IPS-15b (cell line): Measurements from ENCODE around the gene PBX3.

ENCODE experiments used
- H3K27me3 ChIP-seq: one replicate; pipeline ENCODE4 v1.6.1; 2013; ENCODE audit warnings: low read length; ENCODE audit not compliant: control insufficient read depth, insufficient read depth
- H3K36me3 ChIP-seq: one replicate; pipeline ENCODE4 v1.6.1; 2013; ENCODE audit warnings: low read length; ENCODE audit not compliant: control insufficient read depth, insufficient read depth
- H3K4me1 ChIP-seq: one replicate; pipeline ENCODE4 v1.6.1; 2013; ENCODE audit warnings: mild to moderate bottlenecking, low read length; ENCODE audit not compliant: control insufficient read depth, insufficient read depth
- H3K4me3 ChIP-seq: one replicate; pipeline ENCODE4 v1.5.1; 2013; ENCODE audit warnings: low read depth, low read length
- H3K9ac ChIP-seq: one replicate; pipeline ENCODE4 v1.6.1; 2013; ENCODE audit warnings: low read depth, mild to moderate bottlenecking, low read length
- H3K9me3 ChIP-seq: one replicate; pipeline ENCODE4 v1.6.1; 2013; ENCODE audit warnings: mild to moderate bottlenecking, low read length; ENCODE audit not compliant: control insufficient read depth, insufficient read depth

The PBX3 gene

DNA sequence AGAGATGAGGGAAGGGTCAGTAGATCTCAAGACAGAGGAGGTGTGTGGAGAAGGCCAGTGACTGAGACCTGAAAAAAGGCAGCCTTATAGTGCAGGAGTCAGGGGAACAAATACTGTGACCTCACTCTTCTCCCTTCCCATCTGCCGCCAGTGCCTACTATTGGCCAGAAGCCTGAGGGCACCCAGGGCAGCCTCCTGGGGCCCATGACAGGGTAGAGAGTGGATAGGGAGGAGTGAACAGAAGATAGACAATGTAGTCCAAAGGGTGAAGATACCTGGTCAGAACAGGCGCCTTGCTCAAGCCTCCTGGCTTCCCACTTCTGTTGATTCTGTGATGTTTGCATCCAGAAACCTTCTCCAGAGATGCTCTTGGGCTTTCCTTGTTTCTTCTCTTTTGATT is 196.7 kb downstream of the PBX3 start:
- H3K9me3 ChIP-seq, result no peaks in the 10 kb centered on the region
- no peak overlapping the region for H3K9ac ChIP-seq
- no peaks in the 10 kb centered on the region for H3K4me1 ChIP-seq
- H3K4me3 ChIP-seq, result no peak overlapping the region
- no peaks in the 10 kb centered on the region for H3K27me3 ChIP-seq
- H3K36me3 ChIP-seq, result no peaks in the 10 kb centered on the region

GRCh38 chr9:125946397-125946796 is 199.2 kb downstream of the PBX3 start:
- no peaks in the 10 kb centered on the region for H3K27me3 ChIP-seq
- no peak overlapping the region for H3K4me3 ChIP-seq
- no peak overlapping the region for H3K9ac ChIP-seq
- no peaks in the 10 kb centered on the region for H3K9me3 ChIP-seq
- H3K4me1 ChIP-seq, result peaks cover 7% of the 10 kb centered on the region
- H3K36me3 ChIP-seq, result no peaks in the 10 kb centered on the region

- Histone ChIP-seq H3K9ac (no peak overlapping the region), H3K4me1 (peaks cover 14% of the 10 kb centered on the region), H3K27me3 (no peaks in the 10 kb centered on the region), H3K36me3 (no peaks in the 10 kb centered on the region), H3K9me3 (no peaks in the 10 kb centered on the region), H3K4me3 (no peak overlapping the region)
These were observed 201.9 kb downstream of the PBX3 start for GRCh38 chr9:125948887-125949596.

DNA sequence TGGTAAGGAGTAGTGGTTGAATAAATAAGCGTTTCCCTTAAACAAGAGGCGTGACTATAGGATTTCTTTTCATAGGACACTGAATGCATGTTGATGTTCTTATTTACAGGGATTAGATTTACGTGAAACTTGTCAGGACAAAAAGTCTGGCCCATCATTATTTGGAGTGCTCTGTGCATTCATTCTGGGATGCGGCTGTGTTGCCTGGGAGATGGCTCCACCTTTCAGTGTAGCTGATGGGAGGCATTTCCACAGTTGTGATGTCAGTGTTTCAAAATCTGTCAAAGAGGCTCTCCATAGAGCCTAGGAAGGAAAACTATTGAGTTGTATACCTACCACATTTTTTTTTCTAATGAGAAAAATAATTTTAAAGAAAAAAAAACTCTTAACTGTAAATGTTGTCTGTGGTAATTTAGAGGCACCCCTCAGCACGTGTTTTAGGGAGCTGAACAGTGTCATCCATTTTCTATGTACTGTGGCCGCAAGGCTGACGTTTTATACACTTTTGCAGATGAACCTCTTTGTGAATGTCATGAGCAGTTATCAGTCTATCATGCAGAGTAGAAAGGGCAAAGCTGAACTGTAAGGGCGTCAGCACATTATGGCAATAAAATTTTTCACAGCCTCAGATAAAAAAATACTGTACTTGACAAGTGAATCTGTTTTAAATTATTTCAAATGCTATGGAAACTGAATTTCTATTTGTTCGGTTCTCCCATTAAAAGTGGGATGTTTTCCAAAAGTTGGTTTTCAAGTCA is 202.7 kb downstream of the PBX3 start:
- H3K4me1 ChIP-seq, result peaks cover 14% of the 10 kb centered on the region
- no peak overlapping the region for H3K9ac ChIP-seq
- H3K4me3 ChIP-seq, result no peak overlapping the region
- no peaks in the 10 kb centered on the region for H3K36me3 ChIP-seq
- H3K9me3 ChIP-seq, result no peaks in the 10 kb centered on the region
- H3K27me3 ChIP-seq, result no peaks in the 10 kb centered on the region

GRCh38 chr9:125950880-125951471 is 203.8 kb downstream of the PBX3 start:
- no peaks in the 10 kb centered on the region for H3K27me3 ChIP-seq
- no peak overlapping the region for H3K4me3 ChIP-seq
- H3K9ac ChIP-seq, result no peak overlapping the region
- H3K36me3 ChIP-seq, result no peaks in the 10 kb centered on the region
- no peaks in the 10 kb centered on the region for H3K9me3 ChIP-seq
- H3K4me1 ChIP-seq, result peaks cover 14% of the 10 kb centered on the region

DNA sequence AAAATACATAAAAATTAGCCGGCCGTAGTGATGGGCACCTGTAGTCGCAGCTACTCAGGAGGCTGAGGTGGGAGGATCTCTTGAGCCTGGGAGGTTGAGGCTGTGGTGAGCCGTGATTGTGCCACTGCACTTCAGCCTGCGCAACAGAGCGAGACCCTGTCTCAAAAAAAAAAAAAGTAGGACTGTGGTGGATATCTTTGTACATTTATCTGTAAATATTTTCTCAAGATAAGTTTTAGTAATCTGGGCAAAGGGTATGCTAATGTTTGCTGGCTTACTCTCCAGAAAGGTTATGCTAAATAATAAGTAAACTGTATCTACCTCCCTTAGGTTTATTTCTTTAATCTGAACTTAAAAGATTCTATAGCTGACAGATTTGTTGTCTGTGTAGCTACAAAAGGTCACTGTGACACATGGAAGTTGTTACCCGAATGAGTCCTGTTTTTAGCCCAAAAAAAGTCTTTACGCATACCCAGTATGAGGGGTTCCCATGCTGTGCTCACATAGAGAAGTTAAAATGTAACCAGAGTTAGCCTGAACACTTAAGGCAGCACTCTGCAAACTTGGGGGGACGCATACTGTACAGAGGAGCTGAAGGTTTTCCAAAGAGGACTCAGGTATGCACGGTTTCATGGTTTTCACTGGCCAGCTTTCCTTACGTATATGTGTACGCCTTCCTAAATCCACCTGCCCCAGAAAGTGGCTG is 206.3 kb downstream of the PBX3 start:
- Histone ChIP-seq H3K9me3 (no peaks in the 10 kb centered on the region), H3K4me3 (no peak overlapping the region), H3K36me3 (no peaks in the 10 kb centered on the region), H3K9ac (no peak overlapping the region), H3K4me1 (peaks cover 16% of the 10 kb centered on the region), H3K27me3 (no peaks in the 10 kb centered on the region)

- no peak overlapping the region for H3K9ac ChIP-seq
These were observed 208.9 kb downstream of the PBX3 start for GRCh38 chr9:125956102-125956501.

GRCh38 chr9:125959315-125959714 is 212.1 kb downstream of the PBX3 start:
- no peaks in the 10 kb centered on the region for H3K9me3 ChIP-seq
- H3K4me3 ChIP-seq, result no peak overlapping the region
- no peak overlapping the region for H3K9ac ChIP-seq
- no peaks in the 10 kb centered on the region for H3K27me3 ChIP-seq
- peaks cover 2% of the 10 kb centered on the region for H3K4me1 ChIP-seq
- peaks cover 3% of the 10 kb centered on the region for H3K36me3 ChIP-seq

More at GRCh38 chr9:125956102-125956501, 208.9 kb downstream of the PBX3 start:
- peaks cover 12% of the 10 kb centered on the region for H3K4me1 ChIP-seq
- H3K4me3 ChIP-seq, result no peak overlapping the region
- no peaks in the 10 kb centered on the region for H3K27me3 ChIP-seq
- H3K9me3 ChIP-seq, result no peaks in the 10 kb centered on the region
- no peaks in the 10 kb centered on the region for H3K36me3 ChIP-seq

DNA sequence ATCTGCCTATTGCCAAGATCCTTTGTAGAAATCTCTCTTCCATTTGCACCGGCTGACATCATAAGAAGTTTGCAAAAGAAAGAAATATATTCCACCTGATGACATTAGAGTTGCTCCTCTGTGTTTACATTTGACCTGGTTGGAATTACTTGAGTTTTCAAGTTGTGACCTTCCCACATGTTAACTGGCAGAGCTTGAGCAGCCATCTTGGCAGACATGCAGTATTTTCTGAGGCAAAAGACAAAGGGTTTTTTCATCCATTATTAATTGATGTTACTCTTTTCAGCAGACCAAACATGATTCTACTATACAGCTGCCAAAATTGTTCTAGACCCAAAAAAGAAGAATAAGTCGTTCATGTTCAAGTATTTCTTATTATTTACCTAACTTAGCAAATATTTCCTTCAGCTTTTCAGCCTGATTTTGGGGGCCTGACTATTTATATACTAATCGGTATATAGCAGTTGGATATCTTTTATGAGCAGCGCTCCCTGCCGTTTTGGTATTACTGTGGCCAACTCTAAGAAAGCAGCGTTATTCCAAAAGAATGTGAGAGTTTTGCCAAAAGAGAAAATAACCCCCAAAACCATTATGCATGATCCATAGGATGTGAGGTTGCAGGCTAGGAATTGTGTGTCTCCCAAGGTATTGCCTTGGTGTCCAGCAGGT is 212.9 kb downstream of the PBX3 start:
- Histone ChIP-seq H3K9me3 (no peaks in the 10 kb centered on the region), H3K27me3 (no peaks in the 10 kb centered on the region), H3K36me3 (peaks cover 3% of the 10 kb centered on the region), H3K4me3 (no peak overlapping the region), H3K4me1 (peaks cover 2% of the 10 kb centered on the region), H3K9ac (no peak overlapping the region)

- Histone ChIP-seq H3K9ac (no peak overlapping the region), H3K4me3 (no peak overlapping the region), H3K36me3 (peaks cover 3% of the 10 kb centered on the region)
These were observed 213.5 kb downstream of the PBX3 start for GRCh38 chr9:125960626-125961025.

GRCh38 chr9:125961072-125961471 is 213.9 kb downstream of the PBX3 start:
- Histone ChIP-seq H3K9ac (no peak overlapping the region), H3K36me3 (peaks cover 3% of the 10 kb centered on the region), H3K27me3 (no peaks in the 10 kb centered on the region), H3K9me3 (no peaks in the 10 kb centered on the region), H3K4me3 (no peak overlapping the region), H3K4me1 (peaks cover 2% of the 10 kb centered on the region)

More at GRCh38 chr9:125960626-125961025, 213.5 kb downstream of the PBX3 start:
- Histone ChIP-seq H3K9me3 (no peaks in the 10 kb centered on the region), H3K27me3 (no peaks in the 10 kb centered on the region), H3K4me1 (peaks cover 2% of the 10 kb centered on the region)
